HEK293T (cell line): Measurements from ENCODE around the gene ZNF600.
"Not testable (repeated sequence)": the region's sequence is repeated elsewhere in the genome, so short reads cannot be mapped to it uniquely, and the experiment has no call there.

Experiments
- CTCF ChIA-PET: fragments of 350-600 bp; formaldehyde crosslinking; extraction: SDS; loops from one replicate; lab custom pipeline; 2021; ENCODE audit warnings: antibody characterized with exemption, inconsistent platforms; lab: Yijun Ruan, JAX
- POLR2A ChIA-PET: fragments of 350-600 bp; formaldehyde crosslinking; extraction: SDS; loops from one replicate; lab custom pipeline; 2020; ENCODE audit warnings: antibody characterized with exemption, inconsistent platforms; lab: Yijun Ruan, JAX
- DNase-seq: peaks from one replicate; pipeline ENCODE4 v3.0.0; 2012; ENCODE audit warnings: mixed read lengths; ENCODE audit errors: extremely low spot score
- ARNT ChIP-seq: fragments of 450-650 bp; IDR thresholded peaks from 2 replicates; pipeline ENCODE4 v1.6.1; 2017; ENCODE audit warnings: mild to moderate bottlenecking
- BHLHE40 ChIP-seq: fragments of 450-650 bp; IDR thresholded peaks from 2 replicates; pipeline ENCODE4 v1.6.1; 2016; ENCODE audit warnings: mild to moderate bottlenecking, moderate library complexity, borderline replicate concordance
- CTBP1 ChIP-seq: fragments of 450-650 bp; IDR thresholded peaks from 2 replicates; pipeline ENCODE4 v1.6.1; 2016; ENCODE audit warnings: borderline replicate concordance
- ELF4 ChIP-seq: fragments of 450-650 bp; IDR thresholded peaks from 2 replicates; pipeline ENCODE4 v1.6.1; 2017; ENCODE audit warnings: antibody characterized with exemption
- FOXA1 ChIP-seq: fragments of 450-650 bp; IDR thresholded peaks from 2 replicates; pipeline ENCODE4 v1.6.1; 2016; ENCODE audit warnings: mild to moderate bottlenecking
- FOXK2 ChIP-seq: fragments of 450-650 bp; IDR thresholded peaks from 2 replicates; pipeline ENCODE4 v1.6.1; 2016; ENCODE audit warnings: mild to moderate bottlenecking
- FOXM1 ChIP-seq: fragments of 450-650 bp; IDR thresholded peaks from 2 replicates; pipeline ENCODE4 v1.6.1; 2017; ENCODE audit warnings: mild to moderate bottlenecking, borderline replicate concordance
- HDGF ChIP-seq: fragments of 450-650 bp; IDR thresholded peaks from 2 replicates; pipeline ENCODE4 v1.6.1; 2017; ENCODE audit warnings: antibody characterized with exemption, borderline replicate concordance
- L3MBTL2 ChIP-seq: fragments of 450-650 bp; conservative IDR thresholded peaks from 2 replicates; pipeline ENCODE4 v1.6.1; 2016; ENCODE audit warnings: mild to moderate bottlenecking
- LEF1 ChIP-seq: fragments of 450-650 bp; IDR thresholded peaks from 2 replicates; pipeline ENCODE4 v1.6.1; 2017; ENCODE audit warnings: mild to moderate bottlenecking, borderline replicate concordance
- NFRKB ChIP-seq: fragments of 450-650 bp; IDR thresholded peaks from 2 replicates; pipeline ENCODE4 v1.6.1; 2016; ENCODE audit warnings: mild to moderate bottlenecking, moderate library complexity
- PKNOX1 ChIP-seq: fragments of 450-650 bp; IDR thresholded peaks from 2 replicates; pipeline ENCODE4 v1.6.1; 2016
- SP1 ChIP-seq: fragments of 450-650 bp; IDR thresholded peaks from 2 replicates; pipeline ENCODE4 v1.6.1; 2017
- SUZ12 ChIP-seq: fragments of 450-650 bp; IDR thresholded peaks from 2 replicates; pipeline ENCODE4 v1.6.1; 2016; ENCODE audit warnings: mild to moderate bottlenecking
- TARDBP ChIP-seq: fragments of 450-650 bp; IDR thresholded peaks from 2 replicates; pipeline ENCODE4 v1.6.1; 2016
- ZNF384 ChIP-seq: fragments of 450-650 bp; IDR thresholded peaks from 2 replicates; pipeline ENCODE4 v1.6.1; 2016

ZNF600 gene

GRCh38 chr19:52786464-52787354 is at the start of gene ZNF600:
Gene ZNF600 (minus strand): TSS chr19:52786791. CDS start chr19:52778888, 7,903 bp downstream.
- POLR2A ChIA-PET, DNase-seq, CTCF ChIA-PET: not testable (repeated sequence)

- POLR2A ChIA-PET, DNase-seq, CTCF ChIA-PET: not testable (repeated sequence)
These were observed 47.7 kb upstream of the ZNF600 start for GRCh38 chr19:52834289-52834688.

- CTCF ChIA-PET, POLR2A ChIA-PET, DNase-seq: not testable (repeated sequence)
These were observed 47.0 kb upstream of the ZNF600 start for GRCh38 chr19:52833541-52833940.

GRCh38 chr19:52829866-52830265 is 43.3 kb upstream of the ZNF600 start:
- DNase-seq, POLR2A ChIA-PET, CTCF ChIA-PET: not testable (repeated sequence)

- DNase-seq = no peak
- ChIA-PET CTCF (no interaction called here), POLR2A (no interaction called here)
- no peak for TF ChIP-seq HDGF
- TF ChIP-seq L3MBTL2 = no peak
- no peak for TF ChIP-seq FOXM1
- TF ChIP-seq FOXK2 = no peak
- no peak for TF ChIP-seq NFRKB
- TF ChIP-seq TARDBP = no peak
- TF ChIP-seq SP1 = no peak
- no peak for TF ChIP-seq ARNT
- no peak for TF ChIP-seq BHLHE40
- TF ChIP-seq ZNF384 = no peak
- TF ChIP-seq ELF4 = no peak
These were observed 39.2 kb upstream of the ZNF600 start for GRCh38 chr19:52825765-52826164.

- TF ChIP-seq L3MBTL2 (no peak), ARNT (no peak), FOXK2 (no peak), SUZ12 (no peak), CTBP1 (no peak), HDGF (no peak), FOXM1 (no peak), BHLHE40 (no peak), SP1 (no peak), NFRKB (no peak), LEF1 (no peak), FOXA1 (no peak), PKNOX1 (no peak), ZNF384 (no peak), TARDBP (no peak), ELF4 (no peak)
- DNase-seq = no peak
- CTCF ChIA-PET = no interaction called here
- POLR2A ChIA-PET = no interaction called here
These were observed 37.1 kb upstream of the ZNF600 start for GRCh38 chr19:52823676-52824075.

GRCh38 chr19:52821204-52821960 is 34.8 kb upstream of the ZNF600 start, which contains the start of gene ZNF28:
Gene ZNF28 (minus strand): TSS chr19:52821633. CDS start chr19:52817958, 3,675 bp downstream.
- CTCF ChIA-PET, POLR2A ChIA-PET, DNase-seq: not testable (repeated sequence)

- CTCF ChIA-PET = not testable (repeated sequence)
These were observed 34.0 kb upstream of the ZNF600 start for GRCh38 chr19:52820472-52821203.

More at GRCh38 chr19:52820472-52821203, 34.0 kb upstream of the ZNF600 start:
- POLR2A ChIA-PET, DNase-seq: not testable (repeated sequence)
